ENCODE data around the gene RPSA. TPM values are rescaled to one million over a fixed set of nuclear protein-coding genes. Genes with fewer than 3 reads are reported as not detected.
"Not testable (repeated sequence)": the region's sequence is repeated elsewhere in the genome, so short reads cannot be mapped to it uniquely, and the experiment has no call there.

Gene RPSA
- 1,595 and 1,633 TPM in 2 replicates for total RNA-seq
- long read RNA-seq, transcript RPSA-201 (7 exons, 1,171 nt), result major isoform, 3,773 of 3,913 reads
- long read RNA-seq, partial matches to known transcripts, result 26 of 3,913 reads
- long read RNA-seq, other reads (novel, unspliced or antisense), result 108 of 3,913 reads

- peak within 1 kb of the TSS; percentile 92 for H3K4me3 Mint-ChIP-seq
Measured at GRCh38 chr3:39406368-39407258, at the start of gene RPSA. Gene RPSA (plus strand): TSS chr3:39406720. CDS start chr3:39407654, 934 bp downstream.

GRCh38 chr3:39358333-39358732 is 48.2 kb upstream of the RPSA start:
- DNase-seq (ENCODE audit: low read depth, low spot score), result no peak
- peaks cover 31% of the 10 kb centered on the region for H3K27me3 Mint-ChIP-seq (ENCODE audit: low read depth)
- no peaks in the 10 kb centered on the region for H3K9me3 Mint-ChIP-seq
- no peak overlapping the region for H3K4me3 Mint-ChIP-seq
- H3K27ac Mint-ChIP-seq (ENCODE audit: unreplicated experiment), result no peak overlapping the region
- no peaks in the 10 kb centered on the region for H3K36me3 Mint-ChIP-seq (ENCODE audit: low read depth)
- no peaks in the 10 kb centered on the region for H3K4me1 Mint-ChIP-seq
- no peak for TF ChIP-seq CTCF (conservative IDR thresholded peaks at IDR 0.05)

More at GRCh38 chr3:39406368-39407258, at the start of gene RPSA:
- peaks cover 41% of the 10 kb centered on the region for H3K4me1 Mint-ChIP-seq
- H3K9me3 Mint-ChIP-seq, result no peaks in the 10 kb centered on the region
- DNase-seq (ENCODE audit: low read depth, low spot score), result peak; percentile 87
- peaks cover 4% of the 10 kb centered on the region for H3K27me3 Mint-ChIP-seq (ENCODE audit: low read depth)
- TF ChIP-seq CTCF (conservative IDR thresholded peaks at IDR 0.05), result peak; percentile 40
- peak within 1 kb of the TSS; percentile 95 for H3K27ac Mint-ChIP-seq (ENCODE audit: unreplicated experiment)
- H3K36me3 Mint-ChIP-seq (ENCODE audit: low read depth), result peaks cover 33% of the 10 kb centered on the region

GRCh38 chr3:39361252-39361927 is 45.1 kb upstream of the RPSA start:
- Mint-ChIP-seq H3K4me3 (no peak overlapping the region), H3K27ac (ENCODE audit: unreplicated experiment) (no peak overlapping the region), H3K4me1 (no peaks in the 10 kb centered on the region), H3K9me3 (no peaks in the 10 kb centered on the region), H3K36me3 (ENCODE audit: low read depth) (no peaks in the 10 kb centered on the region), H3K27me3 (ENCODE audit: low read depth) (peaks cover 47% of the 10 kb centered on the region)
- TF ChIP-seq CTCF (conservative IDR thresholded peaks at IDR 0.05), result no peak
- DNase-seq (ENCODE audit: low read depth, low spot score), result no peak

GRCh38 chr3:39362192-39362591 is 44.3 kb upstream of the RPSA start:
- no peaks in the 10 kb centered on the region for H3K4me1 Mint-ChIP-seq
- no peak for DNase-seq (ENCODE audit: low read depth, low spot score)
- no peaks in the 10 kb centered on the region for H3K36me3 Mint-ChIP-seq (ENCODE audit: low read depth)
- peak overlapping the region; percentile 57 for H3K27ac Mint-ChIP-seq (ENCODE audit: unreplicated experiment)
- peaks cover 43% of the 10 kb centered on the region for H3K27me3 Mint-ChIP-seq (ENCODE audit: low read depth)
- no peak for TF ChIP-seq CTCF (conservative IDR thresholded peaks at IDR 0.05)
- no peak overlapping the region for H3K4me3 Mint-ChIP-seq
- no peaks in the 10 kb centered on the region for H3K9me3 Mint-ChIP-seq

GRCh38 chr3:39362812-39363211 is 43.7 kb upstream of the RPSA start:
- Mint-ChIP-seq H3K36me3 (ENCODE audit: low read depth) (no peaks in the 10 kb centered on the region), H3K4me3 (no peak overlapping the region), H3K27me3 (ENCODE audit: low read depth) (peaks cover 37% of the 10 kb centered on the region), H3K27ac (ENCODE audit: unreplicated experiment) (no peak overlapping the region), H3K4me1 (no peaks in the 10 kb centered on the region), H3K9me3 (no peaks in the 10 kb centered on the region)
- DNase-seq (ENCODE audit: low read depth, low spot score), result no peak
- TF ChIP-seq CTCF (conservative IDR thresholded peaks at IDR 0.05), result no peak

- peaks cover 26% of the 10 kb centered on the region for H3K27me3 Mint-ChIP-seq (ENCODE audit: low read depth)
- not testable (repeated sequence) for H3K9me3 Mint-ChIP-seq; DNase-seq (ENCODE audit: low read depth, low spot score)
Measured at GRCh38 chr3:39370450-39370849, 36.1 kb upstream of the RPSA start.

More at GRCh38 chr3:39370450-39370849, 36.1 kb upstream of the RPSA start:
- not testable (repeated sequence) for H3K27ac Mint-ChIP-seq (ENCODE audit: unreplicated experiment); H3K36me3 Mint-ChIP-seq (ENCODE audit: low read depth); H3K4me1 Mint-ChIP-seq; H3K4me3 Mint-ChIP-seq
